ENCODE results near the gene PTPRZ1.

PTPRZ1 gene

DNA sequence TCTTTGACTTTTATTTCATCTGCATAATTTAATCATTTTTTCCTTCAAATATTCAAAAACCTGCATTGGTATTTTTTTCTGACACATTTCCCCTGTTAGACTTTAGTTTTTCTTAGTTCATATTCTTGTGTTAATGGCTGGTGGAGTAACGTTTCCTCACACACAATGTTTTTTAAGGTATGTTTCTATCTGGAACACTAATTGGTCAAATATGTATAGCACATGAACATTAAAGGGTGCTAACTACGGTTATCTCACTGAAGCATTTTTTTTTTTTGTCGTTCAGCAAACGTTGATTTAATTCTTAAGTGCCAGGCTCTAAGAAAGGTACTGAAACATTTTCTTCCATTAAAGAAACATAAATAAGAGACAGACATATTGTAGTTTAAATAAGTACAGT lies 87.7 kb downstream of the PTPRZ1 start:
- TF ChIP-seq, protein P1, sequence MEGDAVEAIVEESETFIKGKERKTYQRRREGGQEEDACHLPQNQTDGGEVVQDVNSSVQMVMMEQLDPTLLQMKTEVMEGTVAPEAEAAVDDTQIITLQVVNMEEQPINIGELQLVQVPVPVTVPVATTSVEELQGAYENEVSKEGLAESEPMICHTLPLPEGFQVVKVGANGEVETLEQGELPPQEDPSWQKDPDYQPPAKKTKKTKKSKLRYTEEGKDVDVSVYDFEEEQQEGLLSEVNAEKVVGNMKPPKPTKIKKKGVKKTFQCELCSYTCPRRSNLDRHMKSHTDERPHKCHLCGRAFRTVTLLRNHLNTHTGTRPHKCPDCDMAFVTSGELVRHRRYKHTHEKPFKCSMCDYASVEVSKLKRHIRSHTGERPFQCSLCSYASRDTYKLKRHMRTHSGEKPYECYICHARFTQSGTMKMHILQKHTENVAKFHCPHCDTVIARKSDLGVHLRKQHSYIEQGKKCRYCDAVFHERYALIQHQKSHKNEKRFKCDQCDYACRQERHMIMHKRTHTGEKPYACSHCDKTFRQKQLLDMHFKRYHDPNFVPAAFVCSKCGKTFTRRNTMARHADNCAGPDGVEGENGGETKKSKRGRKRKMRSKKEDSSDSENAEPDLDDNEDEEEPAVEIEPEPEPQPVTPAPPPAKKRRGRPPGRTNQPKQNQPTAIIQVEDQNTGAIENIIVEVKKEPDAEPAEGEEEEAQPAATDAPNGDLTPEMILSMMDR (IDR thresholded peaks at IDR 0.05), result no peak

DNA sequence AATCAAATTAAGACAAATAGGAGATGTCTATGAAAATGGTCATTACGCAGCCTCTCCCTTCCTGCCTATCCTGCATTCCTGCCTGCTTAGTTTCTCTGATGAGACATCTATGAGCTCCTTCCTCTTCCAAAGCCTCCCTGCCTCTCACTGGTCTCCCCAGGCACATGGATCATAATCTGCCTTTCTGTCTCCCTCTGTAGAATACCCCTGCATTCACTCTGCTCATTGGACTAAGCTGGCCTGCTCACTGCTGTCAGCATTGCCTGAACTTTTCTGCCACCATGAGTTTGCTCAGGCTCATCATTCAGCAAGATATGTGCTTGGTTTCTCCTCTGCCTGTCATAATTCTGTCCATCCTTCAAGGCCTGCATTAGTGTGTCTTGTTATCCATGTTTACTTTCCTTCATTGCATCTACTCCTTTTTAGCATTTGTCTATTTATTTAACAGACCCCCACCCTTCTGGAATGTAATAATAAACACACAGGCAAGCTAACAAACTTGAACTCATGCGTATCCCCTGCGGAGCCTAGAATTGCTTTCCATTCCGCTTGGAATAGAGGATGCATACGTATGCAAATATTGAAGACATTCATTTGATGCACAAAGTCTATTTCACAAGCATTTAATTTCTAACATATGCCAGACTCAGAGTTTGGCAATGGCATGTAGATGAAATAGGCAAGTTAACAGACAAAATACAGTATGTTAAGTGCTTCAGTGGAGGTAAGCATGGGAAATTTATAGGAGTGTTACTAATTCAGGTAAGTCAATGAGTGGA lies 88.3 kb downstream of the PTPRZ1 start:
- TF ChIP-seq, protein P1 (IDR thresholded peaks at IDR 0.05), result no peak

DNA sequence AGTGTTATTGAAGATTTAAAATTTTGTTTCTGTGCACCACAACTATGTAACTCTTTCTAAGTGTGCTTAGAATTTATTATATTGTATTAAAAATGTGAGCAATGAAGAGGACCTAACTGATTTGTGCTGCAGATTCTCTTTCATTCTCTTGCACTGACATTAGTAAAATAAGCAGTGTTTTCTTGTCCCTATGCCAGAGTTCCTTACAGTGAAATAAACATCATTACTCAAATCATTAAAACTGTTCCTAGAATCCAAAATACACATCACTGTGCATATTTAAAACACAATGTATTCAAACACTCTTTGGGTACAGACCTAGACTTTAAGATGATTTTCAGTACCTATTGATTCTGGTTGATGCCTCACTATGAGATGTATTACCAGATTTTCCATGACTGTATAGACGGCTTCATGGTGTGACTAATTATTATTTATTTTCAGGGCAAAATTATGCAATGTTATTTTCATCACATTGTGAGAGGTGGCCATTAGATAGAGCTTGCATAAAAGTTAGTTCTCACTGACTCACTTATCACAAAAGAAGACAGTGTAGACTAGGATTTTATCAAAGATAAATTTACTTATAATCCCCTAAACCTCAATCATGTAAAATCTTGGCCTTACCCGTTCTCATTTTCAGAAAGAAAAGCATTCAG lies 93.4 kb downstream of the PTPRZ1 start:
- TF ChIP-seq, protein P1 (IDR thresholded peaks at IDR 0.05), result no peak

DNA sequence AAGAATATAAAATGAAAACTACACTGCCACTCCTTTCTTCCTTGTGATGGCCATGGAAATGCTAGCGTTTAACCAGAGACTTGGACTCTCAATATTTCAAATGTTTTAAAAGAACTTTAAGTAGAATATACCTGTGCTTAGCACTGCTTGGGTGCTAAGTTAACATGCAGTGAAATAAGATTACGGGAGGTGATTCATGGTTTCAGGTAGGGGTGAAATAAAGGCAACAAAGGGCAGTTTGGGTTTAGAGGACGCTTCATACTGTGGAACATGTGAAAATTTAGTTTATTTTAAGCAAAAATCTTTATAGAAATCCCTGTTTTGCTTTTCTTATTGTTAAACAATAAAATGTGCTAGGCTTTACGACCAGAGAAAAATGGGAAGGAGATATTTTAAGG lies 94.0 kb downstream of the PTPRZ1 start:
- TF ChIP-seq, protein P1 (IDR thresholded peaks at IDR 0.05), result no peak

DNA sequence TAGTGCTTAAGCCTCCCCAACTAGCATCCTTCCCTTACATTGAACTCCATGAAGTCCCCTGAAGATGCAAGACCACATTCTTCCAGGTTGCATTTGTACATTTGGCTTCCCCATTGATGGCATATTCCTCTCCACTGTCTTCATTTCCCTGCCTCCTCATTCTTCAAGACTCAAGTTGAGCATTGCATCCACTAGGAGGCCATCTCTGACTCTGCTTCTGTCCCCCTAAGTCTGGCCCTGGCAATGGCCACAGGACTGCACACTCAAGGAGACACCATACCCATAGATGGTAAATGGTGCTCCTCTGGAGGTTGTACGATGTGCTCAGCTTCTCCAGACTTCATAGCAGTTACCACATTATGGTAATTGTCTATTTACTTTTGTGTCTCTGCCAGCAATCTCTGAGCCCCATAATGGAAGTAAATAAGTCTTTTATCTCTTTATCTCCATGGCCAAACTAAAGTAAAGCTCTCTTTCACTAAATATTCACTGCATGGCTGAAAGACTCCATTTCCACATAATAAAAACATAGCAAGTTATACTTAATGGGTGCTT lies 112.6 kb downstream of the PTPRZ1 start:
- TF ChIP-seq, protein P1 (IDR thresholded peaks at IDR 0.05), result no peak

DNA sequence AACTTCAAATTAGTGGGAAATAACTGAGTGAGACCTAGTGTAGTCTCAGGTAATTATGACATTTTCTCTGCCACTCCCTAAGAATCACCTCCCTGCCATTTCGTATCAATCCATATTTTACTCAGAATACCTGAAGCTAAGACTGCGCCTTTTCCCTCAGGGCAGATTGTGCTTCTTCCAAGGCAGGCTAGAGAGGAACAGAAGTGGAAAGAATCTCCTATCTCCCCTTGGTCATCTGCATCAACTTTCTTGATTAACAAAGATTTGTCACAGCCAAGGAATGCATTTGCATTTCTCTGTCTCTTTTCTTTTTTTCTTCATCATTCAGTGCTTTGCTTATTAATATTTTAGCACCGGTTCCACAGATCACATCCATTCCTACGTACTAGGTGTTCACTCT lies 119.1 kb downstream of the PTPRZ1 start:
- TF ChIP-seq, protein P1 (IDR thresholded peaks at IDR 0.05), result no peak

DNA sequence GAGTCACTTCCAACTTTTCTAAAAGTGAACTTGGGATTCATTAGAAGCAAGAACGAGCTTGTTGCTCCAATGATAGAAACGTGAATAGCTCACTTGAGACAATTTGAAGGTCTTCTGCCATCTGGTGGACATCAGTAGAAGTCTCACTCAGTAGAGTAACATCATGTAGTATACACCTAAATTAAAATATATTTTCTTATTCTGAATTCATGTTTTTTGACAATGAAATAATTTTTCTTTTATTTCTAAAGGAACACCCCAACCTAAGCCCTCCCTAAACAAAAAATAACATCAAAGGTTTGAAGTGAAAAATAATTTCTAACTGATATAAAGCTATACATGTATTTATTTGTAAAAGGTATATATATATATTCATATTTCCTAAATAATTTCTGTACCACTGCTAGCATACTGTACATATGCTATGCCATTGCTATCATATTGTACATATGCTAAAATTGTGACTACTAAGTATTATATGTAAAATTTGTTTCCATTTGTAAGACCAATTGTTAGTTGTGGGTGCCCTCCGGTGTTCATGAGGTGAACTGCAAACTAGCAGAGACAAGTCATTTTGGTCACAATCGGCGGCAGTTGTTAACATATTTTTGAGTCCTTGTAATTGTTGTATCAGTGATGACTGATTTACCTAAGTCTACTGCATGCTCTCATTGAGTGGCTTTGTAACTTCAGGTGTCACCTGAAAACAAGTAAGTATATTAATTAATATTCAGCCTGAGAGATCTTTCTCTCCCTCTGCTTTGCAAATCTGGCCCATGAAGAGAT lies 121.9 kb downstream of the PTPRZ1 start:
- TF ChIP-seq, protein P1 (IDR thresholded peaks at IDR 0.05), result peak; percentile 76
